Measurements from ENCODE around the gene PBXIP1. TPM values are rescaled to one million over a fixed set of nuclear protein-coding genes. Genes with fewer than 3 reads are reported as not detected.

The PBXIP1 gene
- total and polyA plus RNA-seq, 10 of the 15 experiments (the other 5 are each of a cell fraction or from before 2014, with no cell fraction given), result 0.63 to 25.6 (median 15.4) TPM

DNA sequence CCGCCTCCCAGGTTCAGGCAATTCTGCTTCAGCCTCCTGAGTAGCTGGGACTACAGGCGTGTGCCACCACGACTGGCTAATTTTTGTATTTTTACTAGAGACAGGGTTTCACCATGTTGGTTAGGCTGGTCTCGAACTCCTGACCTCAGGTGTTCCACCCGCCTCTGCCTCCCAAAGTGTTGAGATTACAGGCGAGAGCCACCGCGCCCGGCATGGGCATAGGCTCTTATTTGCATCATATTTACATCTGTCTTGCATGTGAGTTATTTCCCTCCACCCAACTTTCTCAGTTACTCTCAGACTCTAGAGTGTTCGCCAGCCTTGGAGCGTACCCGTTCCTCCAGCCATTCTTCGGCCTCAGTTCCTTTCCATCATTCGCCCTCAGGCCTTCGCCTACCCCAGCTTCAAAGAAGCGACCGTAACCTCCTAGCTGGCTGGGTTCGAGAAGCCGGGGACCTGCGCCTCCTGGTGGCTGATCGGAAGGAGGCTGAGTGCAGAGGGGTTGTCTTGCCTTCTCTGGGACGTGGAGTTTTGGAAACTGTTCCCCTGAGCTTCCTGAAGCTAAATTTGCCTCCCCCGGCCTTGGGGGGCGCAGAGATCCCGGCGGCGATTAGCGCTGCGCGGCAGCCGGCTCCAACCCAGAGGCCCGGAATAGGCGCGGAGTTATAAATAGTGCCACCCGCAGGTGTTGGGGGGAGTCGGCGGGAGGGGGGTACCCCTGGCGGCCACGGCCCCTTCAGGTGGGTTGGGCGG, 43.1 kb upstream of the PBXIP1 start:
- peaks cover 12% of the 10 kb centered on the region for H3K4me1 ChIP-seq (ENCODE audit: control insufficient read depth, insufficient read depth, low read length)
- 3% methylated on average over 39 of the region's 40 CpGs for WGBS (ENCODE audit: insufficient coverage, insufficient replicate concordance, low lambda C conversion rate, missing lambda C conversion rate)
- ATAC-seq (peak; percentile 33), DNase-seq (ENCODE audit: low read depth, low spot score) (peak; percentile 58), FAIRE-seq (peak; percentile 91)
- ChIA-PET CTCF (interaction anchor here (0.6 to 11.0 kb wide), 26 partner anchors 9 to 518 kb away, joined by 3 to 226 read pairs (median 4); partner anchors contain the start of genes CKS1B, FLAD1, KCNN3 and KRTCAP2), SMC1A (ENCODE audit: uncharacterized antibody, unreplicated experiment) (interaction anchor here (0.6 to 8.1 kb wide), 14 partner anchors 9 to 329 kb away, joined by 3 to 69 read pairs (median 4); partner anchors contain the start of genes CKS1B, FLAD1, PBXIP1 and PYGO2), RAD21 (ENCODE audit: unreplicated experiment) (interaction anchor here (0.7 to 3.0 kb wide), 24 partner anchors 11 to 520 kb away, joined by 3 to 24 read pairs (median 4); partner anchors contain the start of genes ADAM15, FLAD1, PBXIP1 and PMVK), POLR2A (interaction anchor here (0.6 to 3.4 kb wide), 13 partner anchors 13 to 443 kb away, joined by 3 to 36 read pairs (median 5); partner anchors contain the start of genes CKS1B, FLAD1, PBXIP1 and PYGO2)
- H3K36me3 ChIP-seq (ENCODE audit: control insufficient read depth in 2 of 2, insufficient read depth in 2 of 2, low read length in 1 of 2), result no peaks in the 10 kb centered on the region
- no peaks in the 10 kb centered on the region for H4K20me1 ChIP-seq (ENCODE audit: control insufficient read depth, insufficient read depth)
- peak overlapping the region; percentile 94 for H3K4me2 ChIP-seq (ENCODE audit: control insufficient read depth, insufficient read depth)
- peak overlapping the region; percentile 81 for H2AFZ ChIP-seq (ENCODE audit: control insufficient read depth, low read depth, low read length)
- intact Hi-C loops (cut with micrococcal nuclease; ENCODE audit: unreplicated experiment) (loop anchor here (1.0 to 2.0 kb wide), 3 partner anchors 16 to 330 kb away; partner anchors contain the start of genes CKS1B and FLAD1), in situ Hi-C loops (cut with MboI) (no loop called here)
- peak overlapping the region; percentile 74 for H3K27ac ChIP-seq (ENCODE audit: control insufficient read depth, insufficient read depth)
- H3K27me3 ChIP-seq (replicated peaks in 1 of 2; ENCODE audit: control insufficient read depth in 2 of 2, insufficient read depth in 2 of 2, low read length in 1 of 2), result no peaks in the 10 kb centered on the region
- H3K79me2 ChIP-seq (ENCODE audit: control insufficient read depth, insufficient read depth, low read length), result peaks cover 18% of the 10 kb centered on the region
- peak overlapping the region; percentile 67 for H3K9ac ChIP-seq (ENCODE audit: control insufficient read depth, insufficient read depth, low read length)
- peak overlapping the region; percentile 89 for H3K4me3 ChIP-seq
- H3K9me3 ChIP-seq (replicated peaks; ENCODE audit: control insufficient read depth, insufficient read depth, low read length), result no peaks in the 10 kb centered on the region
- no TSS peak for BruUV-seq (replicated peaks)
- no peak for TF ChIP-seq CHD4 (IDR thresholded peaks at IDR 0.05)
- no peak for TF ChIP-seq RBBP5 (conservative IDR thresholded peaks at IDR 0.05)
- TF ChIP-seq, protein P1, sequence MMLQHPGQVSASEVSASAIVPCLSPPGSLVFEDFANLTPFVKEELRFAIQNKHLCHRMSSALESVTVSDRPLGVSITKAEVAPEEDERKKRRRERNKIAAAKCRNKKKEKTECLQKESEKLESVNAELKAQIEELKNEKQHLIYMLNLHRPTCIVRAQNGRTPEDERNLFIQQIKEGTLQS (IDR thresholded peaks at IDR 0.05; ENCODE audit: borderline replicate concordance, extremely low read depth, low read depth, low read length), result no peak
- 0 out of 2 replicates have a peak, but pooled peaks have one; percentile 13 for TF ChIP-seq IRF4 (IDR thresholded peaks at IDR 0.05; ENCODE audit: low read depth, low read length)
- TF ChIP-seq RB1 (IDR thresholded peaks at IDR 0.05; ENCODE audit: borderline replicate concordance), result peak; percentile 67; the same call in 1 of the 2 replicates
- no peak for TF ChIP-seq SREBF2 (IDR thresholded peaks at IDR 0.05; ENCODE audit: low read length)
- no peak for TF ChIP-seq JUND (IDR thresholded peaks at IDR 0.05; ENCODE audit: low read depth, low read length)
- TF ChIP-seq MEF2B (IDR thresholded peaks at IDR 0.05; ENCODE audit: partially characterized antibody, poor library complexity, severe bottlenecking), result peak; percentile 54
- TF ChIP-seq STAT3 (IDR thresholded peaks at IDR 0.05; ENCODE audit: low read depth, low read length), result no peak
- TF ChIP-seq, protein P2, sequence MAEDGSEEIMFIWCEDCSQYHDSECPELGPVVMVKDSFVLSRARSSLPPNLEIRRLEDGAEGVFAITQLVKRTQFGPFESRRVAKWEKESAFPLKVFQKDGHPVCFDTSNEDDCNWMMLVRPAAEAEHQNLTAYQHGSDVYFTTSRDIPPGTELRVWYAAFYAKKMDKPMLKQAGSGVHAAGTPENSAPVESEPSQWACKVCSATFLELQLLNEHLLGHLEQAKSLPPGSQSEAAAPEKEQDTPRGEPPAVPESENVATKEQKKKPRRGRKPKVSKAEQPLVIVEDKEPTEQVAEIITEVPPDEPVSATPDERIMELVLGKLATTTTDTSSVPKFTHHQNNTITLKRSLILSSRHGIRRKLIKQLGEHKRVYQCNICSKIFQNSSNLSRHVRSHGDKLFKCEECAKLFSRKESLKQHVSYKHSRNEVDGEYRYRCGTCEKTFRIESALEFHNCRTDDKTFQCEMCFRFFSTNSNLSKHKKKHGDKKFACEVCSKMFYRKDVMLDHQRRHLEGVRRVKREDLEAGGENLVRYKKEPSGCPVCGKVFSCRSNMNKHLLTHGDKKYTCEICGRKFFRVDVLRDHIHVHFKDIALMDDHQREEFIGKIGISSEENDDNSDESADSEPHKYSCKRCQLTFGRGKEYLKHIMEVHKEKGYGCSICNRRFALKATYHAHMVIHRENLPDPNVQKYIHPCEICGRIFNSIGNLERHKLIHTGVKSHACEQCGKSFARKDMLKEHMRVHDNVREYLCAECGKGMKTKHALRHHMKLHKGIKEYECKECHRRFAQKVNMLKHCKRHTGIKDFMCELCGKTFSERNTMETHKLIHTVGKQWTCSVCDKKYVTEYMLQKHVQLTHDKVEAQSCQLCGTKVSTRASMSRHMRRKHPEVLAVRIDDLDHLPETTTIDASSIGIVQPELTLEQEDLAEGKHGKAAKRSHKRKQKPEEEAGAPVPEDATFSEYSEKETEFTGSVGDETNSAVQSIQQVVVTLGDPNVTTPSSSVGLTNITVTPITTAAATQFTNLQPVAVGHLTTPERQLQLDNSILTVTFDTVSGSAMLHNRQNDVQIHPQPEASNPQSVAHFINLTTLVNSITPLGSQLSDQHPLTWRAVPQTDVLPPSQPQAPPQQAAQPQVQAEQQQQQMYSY (CRISPR knock-in tag; IDR thresholded peaks at IDR 0.05), result no peak
- peak; percentile 37; the same call in 1 of the 2 replicates for TF ChIP-seq MTA2 (IDR thresholded peaks at IDR 0.05; ENCODE audit: low read depth)
- TF ChIP-seq TCF7 (IDR thresholded peaks at IDR 0.05; ENCODE audit: borderline replicate concordance), result no peak
- TF ChIP-seq POU2F2 (IDR thresholded peaks at IDR 0.05; ENCODE audit: borderline replicate concordance, low read depth, low read length), result peak; percentile 7; the same call in 2 of the 3 replicates
- TF ChIP-seq SMARCA5 (IDR thresholded peaks at IDR 0.05), result peak; percentile 94; the same call in 1 of the 2 replicates
- TF ChIP-seq SPI1 (IDR thresholded peaks at IDR 0.05; ENCODE audit: borderline replicate concordance, insufficient read depth, low read depth, low read length), result no peak
- TF ChIP-seq CBX5 (IDR thresholded peaks at IDR 0.05; ENCODE audit: low read depth), result no peak
- TF ChIP-seq IKZF2 (IDR thresholded peaks at IDR 0.05), result peak; percentile 29 to 76; a peak in 2 of 4 replicates
- no peak for TF ChIP-seq PAX8 (IDR thresholded peaks at IDR 0.05)
- TF ChIP-seq SUZ12 (IDR thresholded peaks at IDR 0.05; ENCODE audit: unreplicated experiment), result no peak
- TF ChIP-seq POLR2AphosphoS2 (IDR thresholded peaks at IDR 0.05; ENCODE audit: low read depth, low read length), result no peak
- TF ChIP-seq POLR2AphosphoS5 (IDR thresholded peaks at IDR 0.05; ENCODE audit: low read length), result 0 out of 2 replicates have a peak, but pooled peaks have one; percentile 45
